GM21723 (cell line): Measurements from ENCODE around the gene IP6K3.

Experiments used
- ATAC-seq: cut with Tn5 transposase; IDR thresholded peaks from one replicate; pipeline ENCODE4 v1.9.1; 2021; ENCODE audit warnings: mild to moderate bottlenecking, moderate library complexity; ENCODE audit not compliant: unreplicated experiment

IP6K3 gene

DNA sequence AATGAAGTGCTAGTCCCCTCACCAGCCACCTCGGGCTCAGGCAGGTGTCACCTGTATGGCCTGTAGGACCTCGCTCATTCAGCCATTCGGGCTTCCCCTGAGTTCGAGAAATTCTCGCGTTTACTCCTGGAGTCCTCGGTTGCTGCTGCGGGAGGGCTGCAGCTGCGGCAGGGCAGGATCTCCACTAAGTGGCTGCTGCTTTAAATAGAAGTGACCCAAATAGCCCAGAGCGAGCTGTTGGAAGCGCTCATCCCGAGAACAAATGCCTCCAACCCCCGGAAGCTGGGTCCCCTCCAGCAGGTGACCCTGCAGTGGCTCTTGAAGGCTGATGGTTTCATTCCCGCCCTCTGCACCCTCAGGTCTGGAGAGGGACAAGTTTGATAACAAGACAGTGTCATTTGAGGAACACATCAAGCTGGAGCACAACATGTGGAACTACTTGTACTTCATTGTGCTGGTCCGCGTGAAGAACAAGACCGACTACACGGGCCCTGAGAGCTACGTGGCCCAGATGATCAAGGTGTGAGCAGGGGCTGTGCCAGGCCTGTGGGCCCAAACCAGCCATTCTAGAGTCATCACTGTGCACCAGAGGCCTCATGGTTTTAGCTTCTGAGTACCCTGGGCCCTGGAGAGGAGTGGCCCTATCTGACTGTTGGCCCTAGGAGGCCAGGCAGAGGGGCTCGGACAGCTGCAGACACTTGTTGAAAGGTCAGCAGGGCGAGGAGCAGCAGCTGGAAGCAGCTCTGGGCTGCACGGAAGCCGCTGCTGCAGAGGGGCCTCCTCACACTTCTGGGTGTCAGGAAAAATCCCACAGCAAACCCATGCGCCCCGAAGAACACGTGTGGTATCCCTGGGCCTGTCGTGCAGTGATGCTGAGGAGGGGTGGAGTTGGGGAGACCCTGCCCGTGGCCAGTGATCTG lies 53.3 kb downstream of the IP6K3 start:
- ATAC-seq = no peak

DNA sequence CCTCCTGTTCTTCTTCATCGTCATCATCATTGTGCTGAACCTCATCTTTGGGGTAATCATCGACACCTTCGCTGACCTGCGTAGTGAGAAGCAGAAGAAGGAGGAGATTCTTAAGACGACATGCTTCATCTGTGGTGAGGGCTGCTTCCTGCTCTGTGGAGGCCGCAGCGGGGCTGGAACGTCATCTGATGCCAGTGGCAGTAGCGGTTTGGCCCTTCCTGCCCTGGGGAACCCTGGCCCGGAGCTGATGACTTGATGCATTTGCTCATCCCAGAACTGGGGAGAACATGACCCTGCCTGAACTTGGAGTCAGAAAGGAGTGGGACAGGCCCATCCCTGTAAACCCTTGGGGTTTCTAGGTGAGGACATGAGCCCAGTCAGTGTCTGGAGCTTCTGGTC lies 53.9 kb downstream of the IP6K3 start:
- no peak for ATAC-seq

DNA sequence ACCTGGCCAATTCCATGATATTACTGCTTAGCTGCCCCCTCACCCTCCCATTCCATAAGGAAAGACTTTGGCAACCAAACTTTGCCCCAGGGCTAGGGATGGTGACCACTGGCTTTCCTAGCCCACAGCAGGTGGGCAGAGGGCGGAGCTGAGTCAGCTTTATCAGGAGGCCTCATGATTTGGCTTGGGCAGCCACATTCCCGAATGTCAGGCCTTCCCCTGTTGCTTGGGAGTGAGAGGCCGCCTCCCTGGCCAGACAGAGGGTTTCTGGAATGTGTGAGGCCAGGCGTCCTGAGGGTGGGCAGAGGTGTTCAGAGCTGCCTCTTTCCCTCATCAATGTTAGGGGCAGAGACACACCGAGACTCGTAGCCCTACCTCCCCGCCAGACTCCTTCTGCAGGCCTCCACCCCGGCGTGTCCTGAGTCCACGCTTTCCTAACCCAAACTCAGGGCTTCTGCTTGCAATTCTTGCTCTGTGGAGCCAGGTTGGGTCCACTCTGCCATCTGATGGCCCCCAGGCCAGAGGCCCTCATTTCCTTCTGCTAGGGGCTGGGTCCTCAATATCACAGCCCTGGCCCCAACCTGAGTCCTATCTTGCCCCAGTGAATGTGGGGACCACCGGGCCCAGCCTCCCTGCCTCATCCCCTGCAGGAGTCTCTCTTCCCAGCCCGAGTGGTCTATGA lies 54.5 kb downstream of the IP6K3 start:
- no peak for ATAC-seq

DNA sequence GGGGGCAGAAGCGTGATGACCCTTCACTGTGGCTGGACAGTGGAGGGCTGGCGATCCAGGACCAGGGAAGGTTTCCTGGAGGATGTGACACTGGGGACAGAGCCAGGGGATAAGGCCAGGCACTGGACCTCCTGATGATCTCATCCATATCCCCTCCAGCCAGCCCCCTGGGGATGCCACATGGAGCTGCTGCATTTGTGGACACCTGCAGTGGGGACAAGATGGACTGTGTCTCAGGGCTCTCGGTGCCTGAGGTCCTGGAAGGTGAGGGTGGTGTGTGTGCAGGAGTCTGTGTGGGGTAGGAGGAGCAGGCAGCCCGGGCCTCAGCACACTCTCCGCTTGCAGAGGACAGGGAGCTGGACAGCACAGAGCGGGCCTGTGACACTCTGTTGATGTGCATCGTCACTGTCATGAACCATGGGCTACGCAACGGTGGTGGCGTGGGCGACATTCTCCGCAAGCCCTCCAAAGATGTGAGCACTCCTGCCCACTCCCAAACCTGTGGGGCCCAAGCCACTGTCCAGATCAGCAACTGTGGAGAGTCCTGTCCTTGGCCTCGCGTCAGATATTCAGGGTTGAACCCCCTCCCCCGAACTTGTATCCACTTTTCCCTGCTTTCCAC lies 55.1 kb downstream of the IP6K3 start:
- no peak for ATAC-seq

DNA sequence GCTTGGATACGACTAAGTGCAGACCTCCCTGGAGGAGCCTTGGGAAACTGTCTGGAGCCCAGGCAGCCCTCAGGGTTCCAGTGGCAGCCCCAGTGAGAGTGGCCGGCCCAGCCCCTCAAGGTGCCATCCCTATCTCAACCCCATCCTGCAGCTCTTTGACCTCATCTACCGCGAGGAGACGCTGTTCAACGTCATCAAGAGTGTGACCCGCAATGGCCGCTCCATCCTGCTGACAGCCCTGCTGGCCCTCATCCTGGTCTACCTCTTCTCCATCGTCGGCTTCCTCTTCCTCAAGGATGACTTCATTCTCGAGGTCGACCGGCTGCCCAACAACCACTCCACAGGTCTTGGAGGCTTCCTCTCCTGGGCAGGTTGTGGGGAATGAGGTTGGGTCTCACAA lies 55.9 kb downstream of the IP6K3 start:
- no peak for ATAC-seq

DNA sequence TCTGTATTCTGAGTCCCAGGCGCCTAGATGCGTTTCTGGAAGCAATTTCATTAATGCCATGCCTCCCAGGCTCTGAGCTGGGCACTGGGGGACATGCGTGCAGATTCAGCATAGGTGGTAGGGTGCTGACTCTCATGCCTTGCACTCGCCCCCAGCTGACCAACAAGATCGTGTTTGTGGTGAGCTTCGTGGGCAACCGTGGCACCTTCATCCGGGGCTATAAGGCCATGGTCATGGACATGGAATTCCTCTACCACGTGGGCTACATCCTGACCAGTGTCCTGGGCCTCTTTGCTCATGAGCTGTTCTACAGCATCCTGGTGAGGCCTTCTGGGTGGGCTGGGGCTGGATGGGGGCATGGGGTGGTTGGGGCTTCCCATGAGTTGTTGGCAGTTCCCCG lies 56.8 kb downstream of the IP6K3 start:
- ATAC-seq = no peak

DNA sequence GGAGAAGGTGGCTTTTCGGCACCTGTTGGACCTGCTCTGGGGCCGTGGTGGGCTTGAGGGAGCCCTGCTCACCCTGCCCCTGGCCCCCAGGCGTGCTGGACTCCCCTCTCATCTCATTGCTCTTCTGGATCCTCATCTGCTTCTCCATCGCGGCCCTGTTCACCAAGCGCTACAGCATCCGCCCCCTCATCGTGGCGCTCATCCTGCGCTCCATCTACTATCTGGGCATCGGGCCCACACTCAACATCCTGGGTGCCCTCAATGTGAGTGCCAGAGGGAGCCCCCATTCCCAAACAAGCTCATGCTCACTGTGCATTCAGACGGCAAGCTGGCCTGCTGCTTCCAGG lies 57.6 kb downstream of the IP6K3 start:
- ATAC-seq = no peak

DNA sequence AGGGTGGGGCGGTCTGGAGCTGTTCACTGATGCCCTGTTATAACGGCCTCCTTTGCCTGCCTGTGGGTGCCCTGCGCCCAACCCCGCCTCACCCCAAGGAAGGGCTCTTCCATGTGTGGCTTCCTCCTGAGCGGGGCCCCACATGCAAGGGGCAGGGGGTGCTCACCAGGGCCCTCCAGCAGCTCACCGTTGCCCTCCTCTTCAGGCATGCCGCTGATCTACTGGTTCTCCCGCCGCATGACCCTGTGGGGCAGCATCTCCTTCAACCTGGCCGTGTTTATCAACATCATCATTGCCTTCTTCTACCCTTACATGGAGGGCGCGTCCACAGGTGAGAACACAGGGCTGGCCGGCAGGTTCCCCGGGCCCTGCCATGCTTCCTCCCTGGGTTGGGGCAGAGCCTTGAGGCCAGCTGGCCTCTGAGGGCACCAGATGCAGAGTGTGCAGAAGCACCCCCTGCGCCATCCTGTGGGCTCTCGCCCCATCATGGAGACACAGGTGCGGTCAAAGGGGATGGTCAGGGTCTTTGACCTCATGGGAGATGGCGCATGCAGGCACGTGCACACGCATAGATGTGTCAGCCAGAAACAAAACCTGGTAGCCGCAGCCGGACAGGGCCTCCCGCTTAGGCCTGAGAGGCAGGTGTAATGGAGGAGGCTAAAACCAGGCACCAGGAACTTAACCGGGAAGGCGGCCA lies 58.1 kb downstream of the IP6K3 start:
- ATAC-seq = no peak

DNA sequence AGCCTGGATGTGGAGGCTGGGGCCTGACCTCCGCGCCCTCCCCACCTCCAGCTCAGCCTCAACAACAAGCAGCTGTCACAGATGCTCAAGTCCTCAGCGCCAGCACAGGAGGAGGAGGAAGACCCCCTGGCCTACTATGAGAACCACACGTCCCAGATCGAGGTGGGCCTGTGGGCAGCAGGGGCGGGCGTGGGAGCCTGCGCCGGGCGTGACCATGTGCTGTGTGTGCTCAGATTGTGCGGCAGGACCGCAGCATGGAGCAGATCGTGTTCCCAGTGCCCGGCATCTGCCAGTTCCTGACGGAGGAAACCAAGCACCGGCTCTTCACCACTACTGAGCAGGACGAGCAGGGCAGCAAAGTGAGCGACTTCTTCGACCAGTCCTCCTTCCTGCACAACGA lies 58.7 kb downstream of the IP6K3 start:
- ATAC-seq = no peak

DNA sequence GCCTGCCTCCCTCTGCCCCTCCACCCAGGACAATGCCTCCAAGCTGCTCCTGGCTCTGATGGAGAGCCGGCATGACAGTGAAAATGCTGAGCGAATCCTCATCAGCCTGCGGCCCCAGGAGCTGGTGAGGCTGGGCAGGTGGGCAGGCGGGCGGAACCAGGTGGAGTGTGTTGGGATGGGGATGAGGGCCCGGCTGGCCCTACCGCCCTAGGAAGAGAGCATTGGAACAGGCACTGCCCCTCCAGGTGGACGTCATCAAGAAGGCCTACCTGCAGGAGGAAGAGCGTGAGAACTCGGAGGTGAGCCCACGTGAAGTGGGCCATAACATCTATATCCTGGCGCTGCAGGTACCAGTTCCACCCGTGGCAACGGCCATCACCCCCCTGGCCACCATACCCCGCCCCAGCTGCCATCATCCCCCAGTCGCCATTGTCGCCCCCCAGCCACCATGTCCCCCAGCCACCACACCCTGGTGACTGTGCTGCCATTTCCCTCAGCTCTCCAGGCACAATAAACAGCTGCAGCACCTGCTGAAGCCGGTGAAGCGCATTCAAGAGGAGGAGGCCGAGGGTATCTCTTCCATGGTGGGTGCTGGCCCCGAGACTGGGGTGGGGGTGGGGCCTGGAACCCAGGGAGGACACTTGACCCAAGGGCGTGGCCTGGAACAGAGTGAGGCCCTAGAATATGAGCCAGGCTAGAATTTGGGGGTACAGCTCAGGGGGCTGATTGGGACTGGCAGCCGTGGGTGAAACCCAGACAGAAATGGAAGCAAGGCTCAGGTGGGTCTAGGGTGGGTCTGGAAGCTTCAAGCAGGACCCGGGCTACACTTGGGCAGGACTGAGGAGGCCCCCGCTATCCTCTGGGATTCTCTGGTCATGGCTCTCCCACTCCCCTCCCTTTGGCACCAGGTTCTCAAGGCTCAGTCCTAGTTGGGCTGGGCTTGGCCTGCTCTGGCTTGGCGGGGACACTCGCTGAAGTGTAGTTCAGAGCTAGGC lies 59.4 kb downstream of the IP6K3 start:
- no peak for ATAC-seq

DNA sequence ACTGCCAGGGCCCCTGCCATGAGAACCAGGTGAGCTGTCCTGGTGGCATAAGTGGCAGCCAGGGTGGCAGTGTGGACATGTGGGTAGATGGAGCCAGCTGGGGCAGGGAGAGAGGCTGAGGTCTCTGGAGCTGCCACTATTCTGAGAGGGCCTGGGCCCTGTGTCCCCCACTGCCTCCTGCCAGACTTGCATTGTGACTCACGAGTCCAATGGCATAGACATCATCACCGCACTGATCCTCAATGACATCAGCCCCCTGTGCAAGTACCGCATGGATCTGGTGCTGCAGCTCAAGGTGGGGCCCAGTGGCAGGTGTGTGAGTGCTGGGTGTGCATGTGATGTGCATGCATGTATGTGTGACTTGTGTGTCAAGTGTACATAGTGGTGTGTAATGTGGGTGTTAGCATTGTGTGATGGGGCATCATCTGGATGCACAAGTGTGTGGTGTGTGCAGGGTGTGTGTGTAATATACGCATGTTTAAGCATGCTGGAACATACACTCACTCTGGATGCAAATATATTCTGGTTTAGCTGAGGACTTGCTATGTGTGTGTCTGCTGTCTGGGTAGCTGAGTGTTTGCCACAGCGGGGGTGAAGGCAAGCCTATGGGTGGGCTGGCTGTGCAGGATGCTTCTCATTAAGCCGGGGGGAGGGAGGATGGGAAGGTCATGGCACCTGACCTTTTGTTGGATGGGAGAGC lies 60.3 kb downstream of the IP6K3 start:
- no peak for ATAC-seq

DNA sequence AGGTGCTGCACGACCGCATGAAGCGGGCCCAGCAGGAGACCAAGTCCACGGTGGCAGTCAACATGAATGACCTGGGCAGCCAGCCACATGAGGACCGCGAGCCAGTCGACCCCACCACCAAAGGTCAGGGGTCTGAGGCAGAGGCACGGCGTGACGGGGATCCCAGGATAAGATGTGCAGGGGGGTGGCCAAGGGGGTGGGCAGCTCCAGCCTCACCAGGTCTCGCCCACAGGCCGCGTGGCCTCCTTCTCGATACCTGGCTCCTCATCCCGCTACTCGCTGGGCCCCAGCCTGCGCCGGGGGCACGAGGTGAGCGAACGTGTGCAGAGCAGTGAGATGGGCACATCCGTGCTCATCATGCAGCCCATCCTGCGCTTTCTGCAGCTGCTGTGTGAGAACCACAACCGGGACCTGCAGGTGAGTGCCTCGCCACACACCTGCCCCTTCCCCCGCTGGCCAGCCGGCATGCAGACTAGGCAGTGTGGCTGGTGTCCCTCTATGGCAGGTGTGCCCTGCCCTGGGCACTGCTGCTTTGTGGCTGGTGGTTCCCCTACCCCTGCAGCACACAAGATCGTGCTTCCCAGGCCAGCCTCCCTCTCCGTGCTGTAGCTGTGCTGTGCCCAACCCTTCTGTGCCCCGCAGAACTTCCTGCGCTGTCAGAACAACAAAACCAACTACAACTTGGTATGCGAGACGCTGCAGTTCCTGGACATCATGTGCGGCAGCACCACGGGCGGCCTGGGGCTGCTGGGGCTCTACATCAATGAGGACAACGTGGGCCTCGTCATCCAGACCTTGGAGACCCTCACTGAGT lies 61.1 kb downstream of the IP6K3 start:
- ATAC-seq = no peak

DNA sequence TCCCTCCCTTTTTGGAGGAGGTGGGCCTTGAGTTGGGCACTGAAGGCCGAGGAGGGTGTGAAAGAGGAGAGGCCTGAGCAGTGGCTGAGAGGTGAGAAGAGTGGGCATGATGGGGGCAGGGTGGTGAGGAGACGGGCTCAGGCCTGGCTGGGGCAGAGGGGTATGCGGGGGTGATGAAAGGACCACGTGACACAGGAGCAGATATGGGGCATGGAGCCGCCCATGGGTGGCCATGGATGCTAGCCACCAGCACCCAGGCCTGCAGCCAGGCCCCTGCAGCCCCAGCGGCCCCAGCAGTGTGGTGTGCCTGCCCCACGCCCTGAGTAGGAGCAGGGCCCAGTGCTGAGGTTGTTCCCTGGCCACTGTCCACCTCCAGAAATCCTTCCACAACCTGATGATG lies 61.7 kb downstream of the IP6K3 start:
- ATAC-seq = no peak

DNA sequence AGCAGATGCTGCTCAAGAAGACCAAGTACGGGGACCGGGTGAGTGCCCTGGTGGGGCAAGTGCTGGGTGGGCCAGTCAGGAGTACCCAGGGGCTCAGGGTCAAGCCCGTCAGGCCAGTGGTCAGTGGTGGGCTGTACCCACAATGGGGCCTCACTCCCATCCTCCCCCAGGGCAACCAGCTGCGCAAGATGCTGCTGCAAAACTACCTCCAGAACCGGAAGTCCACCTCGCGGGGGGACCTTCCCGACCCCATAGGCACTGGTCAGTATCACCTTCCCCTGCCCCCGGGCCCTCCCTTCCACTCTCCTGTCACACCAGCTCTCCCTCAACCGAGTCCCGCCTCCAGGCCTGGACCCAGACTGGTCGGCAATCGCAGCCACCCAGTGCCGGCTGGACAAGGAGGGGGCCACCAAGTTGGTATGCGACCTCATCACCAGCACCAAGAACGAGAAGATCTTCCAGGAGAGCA lies 62.2 kb downstream of the IP6K3 start:
- no peak for ATAC-seq

DNA sequence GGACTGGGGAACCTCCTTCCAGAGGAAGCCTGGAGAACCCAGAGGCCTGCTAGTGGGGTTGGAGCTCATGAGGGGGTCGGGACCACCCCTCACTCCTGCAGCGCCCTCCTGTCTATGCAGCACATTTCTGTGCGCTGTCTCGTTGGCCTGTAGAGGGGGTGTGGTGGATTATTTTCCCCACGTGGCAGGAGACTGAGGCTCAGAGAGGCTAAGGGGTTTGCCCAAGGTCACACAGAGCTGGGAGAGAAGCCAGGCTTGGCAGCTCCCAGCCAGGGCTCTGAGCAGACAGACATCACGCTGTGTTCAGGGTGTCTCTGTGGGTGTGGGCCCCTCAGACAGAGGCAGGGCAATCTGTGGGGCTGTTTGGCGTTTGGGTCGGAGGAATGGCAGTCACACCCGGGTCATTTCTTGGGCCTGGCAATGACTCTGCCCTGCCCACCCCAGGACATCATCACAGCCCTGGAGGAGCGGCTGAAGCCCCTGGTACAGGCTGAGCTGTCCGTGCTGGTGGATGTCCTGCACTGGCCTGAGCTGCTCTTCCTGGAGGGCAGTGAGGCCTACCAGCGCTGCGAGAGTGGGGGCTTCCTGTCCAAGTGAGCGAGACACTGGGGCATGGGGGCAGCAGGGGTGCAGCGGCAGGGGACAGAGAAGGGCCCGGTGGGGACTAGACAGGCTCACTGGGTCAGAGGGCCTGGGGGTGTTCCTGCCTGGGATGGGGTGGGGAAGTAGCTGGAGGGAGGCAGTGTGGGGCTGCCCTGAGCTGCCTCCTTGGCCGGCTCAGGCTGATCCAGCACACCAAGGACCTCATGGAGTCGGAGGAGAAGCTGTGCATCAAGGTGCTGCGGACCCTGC lies 62.9 kb downstream of the IP6K3 start:
- ATAC-seq = no peak

DNA sequence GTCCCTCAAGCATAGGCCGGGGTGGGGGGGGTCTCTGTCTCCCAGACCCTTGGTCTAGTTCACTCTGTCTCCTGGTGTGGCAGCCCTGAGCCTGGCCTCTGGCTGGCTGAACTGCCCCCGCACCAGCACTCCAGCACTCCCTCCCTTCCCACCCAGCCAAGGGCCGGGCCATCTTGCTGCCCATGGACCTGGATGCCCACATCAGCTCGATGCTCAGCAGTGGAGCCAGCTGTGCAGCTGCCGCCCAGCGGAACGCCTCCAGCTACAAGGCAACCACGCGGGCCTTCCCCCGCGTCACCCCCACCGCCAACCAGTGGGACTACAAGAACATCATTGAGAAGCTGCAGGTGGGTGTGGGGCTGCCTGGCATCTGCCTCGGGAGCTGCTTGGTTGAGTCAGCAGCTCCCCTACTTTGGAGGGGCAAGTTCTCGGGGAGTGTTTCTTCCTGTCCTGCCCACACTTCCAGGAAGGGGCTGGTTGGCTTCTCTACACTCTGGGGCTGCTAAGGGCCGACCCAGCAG lies 63.6 kb downstream of the IP6K3 start:
- ATAC-seq = no peak

DNA sequence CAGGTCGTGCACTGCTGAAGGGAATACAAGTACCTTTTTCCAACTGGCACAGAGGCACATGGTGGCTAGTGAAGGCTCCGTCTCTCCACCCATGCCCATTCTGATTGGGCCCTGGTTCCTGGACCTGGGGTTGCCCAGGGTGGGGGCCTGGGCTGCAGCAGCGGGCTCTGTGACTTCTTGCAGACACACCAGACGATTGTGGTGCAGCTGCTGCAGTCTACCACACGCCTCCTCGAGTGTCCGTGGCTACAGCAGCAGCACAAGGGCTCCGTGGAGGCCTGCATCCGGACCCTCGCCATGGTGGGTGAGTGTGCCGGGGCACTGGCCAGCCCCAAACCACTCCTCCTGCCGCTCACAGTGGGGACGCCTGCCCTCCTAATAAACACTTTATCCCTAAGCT lies 64.4 kb downstream of the IP6K3 start:
- ATAC-seq = no peak

DNA sequence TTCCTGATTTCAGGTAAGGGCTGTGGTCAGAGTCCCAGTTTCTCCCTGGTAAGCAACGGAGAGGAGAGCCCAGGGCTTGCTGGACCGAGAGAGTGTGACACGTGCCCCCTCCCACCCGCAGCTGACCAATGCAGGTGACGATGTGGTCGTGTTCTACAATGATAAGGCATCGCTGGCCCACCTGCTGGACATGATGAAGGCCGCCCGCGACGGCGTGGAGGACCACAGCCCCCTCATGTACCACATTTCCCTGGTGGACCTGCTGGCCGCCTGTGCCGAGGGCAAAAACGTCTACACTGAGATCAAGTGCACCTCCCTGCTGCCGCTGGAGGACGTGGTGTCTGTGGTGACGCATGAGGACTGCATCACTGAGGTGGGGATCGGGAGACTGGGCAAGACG lies 66.9 kb downstream of the IP6K3 start:
- no peak for ATAC-seq
